AG04450 (cell line): Measurements from ENCODE around the gene PALLD. TPM values are rescaled to one million over a fixed set of nuclear protein-coding genes. Genes with fewer than 3 reads are reported as not detected.
"Not testable (repeated sequence)": the region's sequence is repeated elsewhere in the genome, so short reads cannot be mapped to it uniquely, and the experiment has no call there.

Experiments
- CTCF ChIA-PET: fragments of 300-600, 350-600 bp; formaldehyde crosslinking; extraction: SDS; loops from one replicate; lab custom pipeline; 2022; ENCODE audit warnings: antibody characterized with exemption, inconsistent platforms; lab: Charles Lee
- POLR2A ChIA-PET: fragments of 350-600 bp; formaldehyde crosslinking; extraction: SDS; loops from one replicate; lab custom pipeline; 2021; ENCODE audit warnings: antibody characterized with exemption, inconsistent platforms; lab: Yijun Ruan, JAX
- DNase-seq: peaks from one replicate; pipeline ENCODE4 v3.0.0-alpha.2; 2011; ENCODE audit warnings: low read depth, low spot score
- H3K27ac ChIP-seq: one replicate; pipeline ENCODE4 v1.5.1; 2012; ENCODE audit warnings: low read depth, low read length, control low read depth
- H3K27me3 ChIP-seq: one replicate; pipeline ENCODE4 v1.6.0; 2012; ENCODE audit warnings: low read length; ENCODE audit not compliant: control insufficient read depth, insufficient read depth
- H3K4me3 ChIP-seq: 2 replicates; pipeline ENCODE4 v1.5.1; 2011; ENCODE audit warnings: mild to moderate bottlenecking, low read depth, low read length, control low read depth
- H3K9me3 ChIP-seq: 2 replicates; pipeline ENCODE4 v1.5.1; 2012; ENCODE audit warnings: low read length; ENCODE audit not compliant: control insufficient read depth, insufficient read depth
- polyA plus RNA-seq: library from polyadenylated mRNA; depleted of rRNA; stranded (reverse); fragments of >200 nt; gene quantifications from 2 replicates; pipeline ENCODE4 v1.2.3, GENCODE V29; 2011
- TF ChIP-seq, protein P1 (sequence below): IDR thresholded peaks from 2 replicates; pipeline ENCODE4 v1.5.1; 2011; ENCODE audit warnings: low read depth, low read length, control low read depth, inconsistent platforms

PALLD gene
- polyA plus RNA-seq, 1 experiment = 159 TPM

DNA sequence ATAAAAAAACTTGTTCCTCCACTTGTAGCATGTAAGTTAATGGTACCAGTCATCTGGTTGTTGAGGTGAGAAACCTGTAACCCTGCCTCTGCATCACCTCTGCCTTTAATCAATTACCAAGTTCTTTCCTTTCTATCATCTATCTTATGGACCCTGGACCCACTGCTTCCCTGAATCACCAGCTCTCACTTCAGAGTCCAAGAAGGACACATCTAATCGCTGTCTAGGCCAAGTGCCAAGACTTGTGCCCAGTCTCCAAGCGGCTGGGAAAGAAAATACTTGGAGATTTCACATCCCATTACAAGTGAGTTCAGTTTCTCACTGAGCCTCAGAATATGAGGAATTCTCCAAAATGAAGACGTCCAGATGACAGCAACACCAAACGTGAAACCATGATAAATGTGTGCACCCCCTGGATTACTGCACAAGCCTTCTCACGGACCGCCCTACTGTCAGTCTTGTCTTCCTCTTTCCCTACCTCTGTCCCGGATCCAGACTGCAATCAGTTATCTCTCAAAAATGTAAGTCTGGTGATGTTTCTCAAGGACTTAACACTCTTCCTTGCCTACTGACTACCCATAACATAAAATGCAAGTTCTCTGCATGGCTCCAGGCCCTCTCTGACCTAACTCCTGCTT lies 10.4 kb downstream of the PALLD start:
- DNase-seq = no peak
- Histone ChIP-seq H3K27me3 (no peaks in the 10 kb centered on the region), H3K4me3 (no peak overlapping the region), H3K27ac (no peak overlapping the region), H3K9me3 (no peaks in the 10 kb centered on the region)
- POLR2A ChIA-PET = no interaction called here
- CTCF ChIA-PET = interaction anchor here (0.8 kb wide), 1 partner anchor 986 kb away, joined by 3 read pairs; no protein-coding TSS in a partner anchor
- TF ChIP-seq, protein P1, sequence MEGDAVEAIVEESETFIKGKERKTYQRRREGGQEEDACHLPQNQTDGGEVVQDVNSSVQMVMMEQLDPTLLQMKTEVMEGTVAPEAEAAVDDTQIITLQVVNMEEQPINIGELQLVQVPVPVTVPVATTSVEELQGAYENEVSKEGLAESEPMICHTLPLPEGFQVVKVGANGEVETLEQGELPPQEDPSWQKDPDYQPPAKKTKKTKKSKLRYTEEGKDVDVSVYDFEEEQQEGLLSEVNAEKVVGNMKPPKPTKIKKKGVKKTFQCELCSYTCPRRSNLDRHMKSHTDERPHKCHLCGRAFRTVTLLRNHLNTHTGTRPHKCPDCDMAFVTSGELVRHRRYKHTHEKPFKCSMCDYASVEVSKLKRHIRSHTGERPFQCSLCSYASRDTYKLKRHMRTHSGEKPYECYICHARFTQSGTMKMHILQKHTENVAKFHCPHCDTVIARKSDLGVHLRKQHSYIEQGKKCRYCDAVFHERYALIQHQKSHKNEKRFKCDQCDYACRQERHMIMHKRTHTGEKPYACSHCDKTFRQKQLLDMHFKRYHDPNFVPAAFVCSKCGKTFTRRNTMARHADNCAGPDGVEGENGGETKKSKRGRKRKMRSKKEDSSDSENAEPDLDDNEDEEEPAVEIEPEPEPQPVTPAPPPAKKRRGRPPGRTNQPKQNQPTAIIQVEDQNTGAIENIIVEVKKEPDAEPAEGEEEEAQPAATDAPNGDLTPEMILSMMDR = no peak

DNA sequence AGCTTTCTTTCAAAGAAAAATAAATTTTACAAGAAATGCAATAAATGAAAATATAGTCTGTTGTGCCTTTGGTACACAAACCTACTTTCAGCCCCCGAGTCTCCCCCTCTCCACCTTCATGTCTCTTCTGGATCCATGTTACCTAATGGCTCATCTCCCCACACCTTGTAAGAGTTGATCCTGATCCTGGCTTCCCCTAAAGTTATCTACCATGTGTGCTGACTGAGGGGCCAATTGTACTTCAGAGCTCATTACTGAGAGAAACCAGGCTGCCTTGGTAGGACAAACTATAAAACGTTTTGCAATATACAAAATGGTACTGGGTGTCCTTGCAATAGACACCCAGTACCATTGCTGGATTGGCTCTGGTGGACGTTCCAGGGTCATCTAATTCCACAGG lies 11.8 kb downstream of the PALLD start:
- ChIA-PET CTCF (interaction anchor here (0.8 kb wide), 1 partner anchor 77 kb away, joined by 5 read pairs; no protein-coding TSS in a partner anchor), POLR2A (no interaction called here)

DNA sequence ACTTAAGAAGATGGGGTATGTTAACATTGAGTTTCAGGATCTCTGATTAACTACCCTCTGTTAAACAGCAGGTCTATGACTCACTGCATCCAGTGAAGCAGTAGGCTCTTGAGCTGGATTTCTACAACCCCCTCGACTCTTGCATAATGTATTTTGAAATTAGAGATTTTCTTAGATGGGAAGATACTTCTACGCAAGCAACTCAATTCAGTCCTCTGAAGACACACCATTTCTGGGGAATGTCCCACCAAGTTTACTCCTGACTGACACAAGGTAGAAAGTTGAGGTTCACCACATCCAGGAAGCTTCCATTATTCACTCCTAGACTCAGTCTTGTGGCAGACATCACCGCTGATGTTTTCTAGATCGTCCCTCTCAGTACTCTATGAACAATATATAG lies 12.9 kb downstream of the PALLD start:
- no peak overlapping the region for H3K4me3 ChIP-seq
- ChIA-PET CTCF (interaction anchor here (1.1 to 1.5 kb wide), 2 partner anchors 76 to 414 kb away, joined by 5 to 6 read pairs; no protein-coding TSS in a partner anchor), POLR2A (no interaction called here)
- TF ChIP-seq, protein P1 = no peak
- H3K27ac ChIP-seq = no peak overlapping the region
- no peaks in the 10 kb centered on the region for H3K9me3 ChIP-seq
- no peaks in the 10 kb centered on the region for H3K27me3 ChIP-seq
- DNase-seq = peak; percentile 69

More for the DNA sequence above, 11.8 kb downstream of the PALLD start:
- no peak for DNase-seq
- Histone ChIP-seq H3K9me3 (no peaks in the 10 kb centered on the region), H3K27ac (no peak overlapping the region), H3K4me3 (no peak overlapping the region), H3K27me3 (no peaks in the 10 kb centered on the region)
- TF ChIP-seq, protein P1 = no peak

DNA sequence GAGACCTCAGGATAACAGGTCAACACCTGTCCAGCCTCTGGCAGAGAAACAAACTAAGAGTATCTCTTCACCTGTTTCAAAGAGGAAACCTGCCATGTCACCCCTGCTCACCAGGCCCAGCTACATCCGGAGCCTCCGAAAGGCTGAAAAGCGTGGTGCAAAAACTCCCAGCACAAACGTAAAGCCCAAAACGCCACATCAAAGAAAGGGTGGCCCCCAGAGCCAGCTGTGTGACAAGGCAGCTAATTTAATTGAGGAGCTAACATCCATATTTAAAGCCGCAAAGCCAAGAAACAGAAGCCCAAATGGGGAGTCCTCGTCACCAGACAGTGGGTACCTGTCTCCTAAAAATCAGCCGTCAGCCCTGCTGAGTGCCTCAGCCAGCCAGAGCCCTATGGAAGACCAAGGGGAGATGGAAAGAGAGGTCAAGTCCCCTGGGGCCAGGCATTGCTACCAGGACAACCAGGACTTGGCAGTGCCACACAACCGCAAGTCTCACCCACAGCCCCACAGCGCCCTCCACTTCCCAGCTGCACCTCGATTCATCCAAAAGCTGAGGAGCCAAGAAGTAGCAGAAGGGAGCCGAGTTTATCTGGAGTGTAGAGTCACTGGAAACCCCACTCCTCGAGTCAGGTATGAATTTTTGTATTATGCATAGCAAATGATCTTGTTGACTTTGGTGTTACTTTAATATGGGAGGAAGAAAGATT lies 15.1 kb downstream of the PALLD start:
- TF ChIP-seq, protein P1 = no peak
- POLR2A ChIA-PET = interaction anchor here (1.4 kb wide), 1 partner anchor 27 kb away, joined by 4 read pairs; no protein-coding TSS in a partner anchor
- CTCF ChIA-PET = interaction anchor here (0.5 kb wide), 1 partner anchor 305 kb away, joined by 3 read pairs; no protein-coding TSS in a partner anchor

DNA sequence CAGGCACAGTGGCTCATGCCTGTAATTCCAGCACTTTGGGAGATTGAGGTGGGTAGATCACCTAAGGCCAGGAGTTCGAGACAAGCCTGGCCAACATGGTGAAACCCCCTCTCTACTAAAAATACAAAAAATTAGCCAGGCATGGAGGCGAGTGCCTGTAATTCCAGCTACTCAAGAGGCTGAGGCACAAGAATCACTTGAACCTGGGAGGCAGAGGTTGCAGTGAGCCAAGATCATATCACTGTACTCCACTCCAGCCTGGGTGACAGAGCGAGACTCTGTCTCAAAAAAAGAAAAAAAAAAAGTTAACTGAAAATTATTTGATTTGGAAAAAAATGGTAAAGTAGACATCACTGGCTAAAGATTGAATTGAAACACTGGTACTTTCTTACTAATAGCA lies 17.0 kb downstream of the PALLD start:
- POLR2A ChIA-PET, H3K9me3 ChIP-seq, H3K27me3 ChIP-seq, DNase-seq, H3K4me3 ChIP-seq, H3K27ac ChIP-seq: not testable (repeated sequence)
- CTCF ChIA-PET = interaction anchor here (0.6 to 3.6 kb wide), 20 partner anchors 11 to 409 kb away, joined by 3 to 21 read pairs (median 4); no protein-coding TSS in a partner anchor

More for the DNA sequence above, 15.1 kb downstream of the PALLD start:
- no peaks in the 10 kb centered on the region for H3K9me3 ChIP-seq
- H3K4me3 ChIP-seq = no peak overlapping the region
- no peaks in the 10 kb centered on the region for H3K27me3 ChIP-seq
- no peak overlapping the region for H3K27ac ChIP-seq
- DNase-seq = no peak
